HG02852 (cell line): ENCODE results near the gene ZNF79.

ENCODE experiments used
- ATAC-seq: cut with Tn5 transposase; IDR thresholded peaks from one replicate; pipeline ENCODE4 v1.9.1; 2021; ENCODE audit warnings: mild to moderate bottlenecking, moderate library complexity; ENCODE audit not compliant: unreplicated experiment

ZNF79 gene

DNA sequence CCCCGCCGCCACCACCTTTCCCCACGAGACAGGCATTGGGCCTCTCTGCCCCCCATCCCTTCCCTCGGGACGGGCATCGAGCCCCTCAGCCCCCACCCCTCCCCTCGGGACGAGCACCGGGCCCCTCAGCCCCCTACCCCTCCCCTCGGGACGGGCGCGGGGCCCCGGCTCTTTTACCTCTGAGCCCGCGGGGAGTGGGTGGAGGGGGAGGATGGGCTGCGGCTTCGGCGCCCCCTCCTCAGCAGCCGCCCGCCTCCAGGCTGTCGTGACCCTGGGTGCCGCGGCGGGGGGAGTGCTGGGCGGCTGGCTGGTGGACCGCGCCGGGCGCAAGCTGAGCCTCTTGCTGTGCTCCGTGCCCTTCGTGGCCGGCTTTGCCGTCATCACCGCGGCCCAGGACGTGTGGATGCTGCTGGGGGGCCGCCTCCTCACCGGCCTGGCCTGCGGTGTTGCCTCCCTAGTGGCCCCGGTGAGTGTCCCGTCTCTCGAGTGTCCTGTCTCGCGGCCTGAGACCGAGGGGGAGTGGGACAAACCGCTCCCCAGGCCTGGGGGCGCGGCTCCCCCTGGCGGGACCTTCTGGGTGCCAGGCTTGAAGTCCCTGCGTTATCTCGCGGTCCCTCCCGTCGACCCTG lies 26.4 kb upstream of the ZNF79 start:
- no peak for ATAC-seq

DNA sequence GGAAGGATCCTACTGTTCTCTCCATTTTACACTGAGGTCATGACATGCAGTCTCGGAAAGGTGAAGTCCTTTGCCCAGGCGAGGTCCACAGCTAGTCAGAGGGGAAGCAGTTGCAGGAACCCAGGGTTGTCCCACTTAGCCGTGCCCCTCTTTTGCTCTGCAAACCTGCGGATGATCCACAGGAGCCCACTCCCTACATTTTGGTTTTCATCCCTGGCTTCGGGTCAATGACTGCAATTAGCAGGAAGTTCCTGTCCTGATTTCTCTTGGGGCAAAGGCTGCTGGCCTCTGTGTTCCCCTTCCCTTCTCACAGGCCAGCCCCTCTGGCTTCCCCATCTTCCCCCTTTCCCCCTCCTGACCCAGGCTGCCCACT lies 25.9 kb upstream of the ZNF79 start:
- no peak for ATAC-seq

DNA sequence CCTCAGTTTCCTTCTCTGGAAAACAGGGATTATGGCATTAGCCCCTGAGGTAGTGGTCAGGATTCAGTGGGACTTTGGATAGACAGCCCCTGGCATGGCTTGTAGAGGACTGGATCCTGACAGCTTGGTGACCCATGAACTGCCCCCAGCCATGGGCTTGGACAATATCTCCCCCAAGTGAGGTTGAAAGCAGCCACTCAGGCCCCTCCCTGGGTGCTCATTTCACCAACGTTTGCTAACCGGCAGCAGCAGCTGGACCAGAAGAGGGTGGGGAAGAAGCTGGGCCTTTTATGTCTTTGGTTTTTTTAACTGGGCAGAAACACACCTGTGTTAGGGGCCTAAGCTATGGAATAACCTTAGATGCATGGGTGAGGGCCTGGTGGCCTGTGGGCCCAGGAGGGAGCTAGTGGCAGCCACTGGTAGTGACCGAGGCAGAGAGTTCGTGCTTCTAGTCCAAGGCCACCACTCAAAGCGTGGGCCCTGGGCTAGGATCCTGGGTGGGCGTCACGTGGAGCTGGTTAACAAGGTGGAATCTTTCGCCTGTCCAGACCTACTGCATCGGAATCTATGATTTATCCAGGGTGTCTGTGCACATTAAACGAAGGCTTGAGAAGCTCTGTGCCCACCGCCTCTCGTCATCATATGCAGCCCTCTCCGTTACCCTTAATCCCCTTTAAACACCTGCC lies 25.3 kb upstream of the ZNF79 start:
- ATAC-seq = no peak

DNA sequence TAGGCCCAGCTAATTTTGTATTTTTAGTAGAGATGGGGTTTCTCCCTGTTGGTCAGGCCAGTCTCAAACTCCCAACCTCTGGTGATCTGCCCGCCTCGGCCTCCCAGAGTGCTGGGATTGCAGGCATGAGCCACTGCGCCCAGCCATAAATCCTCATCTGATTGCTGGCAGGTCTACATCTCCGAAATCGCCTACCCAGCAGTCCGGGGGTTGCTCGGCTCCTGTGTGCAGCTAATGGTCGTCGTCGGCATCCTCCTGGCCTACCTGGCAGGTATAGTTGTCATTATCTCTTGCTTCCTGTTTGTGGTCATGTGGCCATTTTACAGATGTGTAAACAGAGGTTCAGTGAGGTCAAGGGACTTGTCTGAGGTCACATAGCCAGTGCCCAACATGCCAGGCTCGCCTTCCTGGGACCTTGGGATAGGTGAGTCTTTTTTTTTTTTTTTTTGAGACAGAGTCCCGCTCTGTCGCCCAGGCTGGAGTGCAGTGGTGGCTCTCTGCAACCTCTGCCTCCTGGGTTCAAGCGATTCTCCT lies 24.4 kb upstream of the ZNF79 start:
- ATAC-seq = no peak

DNA sequence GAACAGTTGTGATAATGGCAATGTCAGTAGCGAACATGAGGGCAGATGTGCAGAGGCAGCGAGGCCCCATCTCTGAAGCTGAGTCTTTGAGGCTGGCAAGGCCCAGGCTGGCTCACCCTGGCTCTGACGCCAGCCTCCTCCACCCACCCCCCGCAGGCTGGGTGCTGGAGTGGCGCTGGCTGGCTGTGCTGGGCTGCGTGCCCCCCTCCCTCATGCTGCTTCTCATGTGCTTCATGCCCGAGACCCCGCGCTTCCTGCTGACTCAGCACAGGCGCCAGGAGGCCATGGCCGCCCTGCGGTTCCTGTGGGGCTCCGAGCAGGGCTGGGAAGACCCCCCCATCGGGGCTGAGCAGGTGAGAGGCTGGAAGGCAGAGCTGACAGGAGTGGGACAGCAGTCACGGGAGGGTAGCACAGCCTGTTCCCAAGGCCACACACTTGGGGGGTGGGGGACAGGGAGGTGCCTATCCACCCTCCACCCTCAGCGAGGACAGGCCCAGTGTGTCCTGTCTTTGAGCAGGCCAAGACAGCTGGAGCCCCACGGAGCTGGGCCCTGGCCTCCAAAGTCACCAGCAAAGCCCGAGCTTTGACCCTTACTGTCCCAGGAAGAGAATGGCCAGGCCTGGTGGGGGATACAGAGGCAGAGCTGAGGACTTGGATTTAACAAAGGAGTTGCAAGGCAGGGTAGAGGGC lies 21.6 kb upstream of the ZNF79 start:
- ATAC-seq = no peak

DNA sequence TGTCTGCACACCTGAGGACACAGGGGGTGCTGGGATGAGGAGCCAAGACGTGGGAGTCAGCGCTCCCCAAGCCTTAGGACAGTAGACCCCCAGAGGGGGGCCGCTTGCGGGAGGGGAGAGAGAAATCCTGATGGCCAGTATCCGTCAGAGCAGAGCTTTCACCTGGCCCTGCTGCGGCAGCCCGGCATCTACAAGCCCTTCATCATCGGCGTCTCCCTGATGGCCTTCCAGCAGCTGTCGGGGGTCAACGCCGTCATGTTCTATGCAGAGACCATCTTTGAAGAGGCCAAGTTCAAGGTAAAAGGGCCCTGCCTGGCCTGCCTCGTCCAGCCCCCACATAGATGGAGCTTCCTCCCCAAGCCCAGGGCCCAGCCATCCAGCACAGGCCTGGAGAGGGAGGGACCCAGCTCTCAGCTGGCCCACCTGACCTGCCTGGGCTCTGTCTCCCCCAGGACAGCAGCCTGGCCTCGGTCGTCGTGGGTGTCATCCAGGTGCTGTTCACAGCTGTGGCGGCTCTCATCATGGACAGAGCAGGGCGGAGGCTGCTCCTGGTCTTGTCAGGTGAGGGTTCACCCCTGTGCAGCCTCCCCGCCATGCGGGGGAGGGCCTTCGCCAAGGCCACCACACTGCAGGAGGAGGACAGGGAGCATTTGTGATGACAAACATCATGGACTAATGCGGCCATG lies 20.5 kb upstream of the ZNF79 start:
- ATAC-seq = no peak

DNA sequence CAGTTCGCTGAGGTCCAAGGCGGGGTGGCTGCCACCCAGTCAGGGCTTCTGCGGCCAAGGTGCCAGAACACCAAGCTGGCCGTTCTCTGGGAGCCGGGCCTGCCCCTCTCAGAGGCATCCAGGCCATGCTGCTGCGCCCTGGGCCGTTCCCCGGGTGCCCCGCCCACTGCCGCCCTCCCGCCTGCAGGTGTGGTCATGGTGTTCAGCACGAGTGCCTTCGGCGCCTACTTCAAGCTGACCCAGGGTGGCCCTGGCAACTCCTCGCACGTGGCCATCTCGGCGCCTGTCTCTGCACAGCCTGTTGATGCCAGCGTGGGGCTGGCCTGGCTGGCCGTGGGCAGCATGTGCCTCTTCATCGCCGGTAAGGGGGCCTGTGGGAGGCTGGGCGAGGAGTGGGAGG lies 19.6 kb upstream of the ZNF79 start:
- no peak for ATAC-seq

DNA sequence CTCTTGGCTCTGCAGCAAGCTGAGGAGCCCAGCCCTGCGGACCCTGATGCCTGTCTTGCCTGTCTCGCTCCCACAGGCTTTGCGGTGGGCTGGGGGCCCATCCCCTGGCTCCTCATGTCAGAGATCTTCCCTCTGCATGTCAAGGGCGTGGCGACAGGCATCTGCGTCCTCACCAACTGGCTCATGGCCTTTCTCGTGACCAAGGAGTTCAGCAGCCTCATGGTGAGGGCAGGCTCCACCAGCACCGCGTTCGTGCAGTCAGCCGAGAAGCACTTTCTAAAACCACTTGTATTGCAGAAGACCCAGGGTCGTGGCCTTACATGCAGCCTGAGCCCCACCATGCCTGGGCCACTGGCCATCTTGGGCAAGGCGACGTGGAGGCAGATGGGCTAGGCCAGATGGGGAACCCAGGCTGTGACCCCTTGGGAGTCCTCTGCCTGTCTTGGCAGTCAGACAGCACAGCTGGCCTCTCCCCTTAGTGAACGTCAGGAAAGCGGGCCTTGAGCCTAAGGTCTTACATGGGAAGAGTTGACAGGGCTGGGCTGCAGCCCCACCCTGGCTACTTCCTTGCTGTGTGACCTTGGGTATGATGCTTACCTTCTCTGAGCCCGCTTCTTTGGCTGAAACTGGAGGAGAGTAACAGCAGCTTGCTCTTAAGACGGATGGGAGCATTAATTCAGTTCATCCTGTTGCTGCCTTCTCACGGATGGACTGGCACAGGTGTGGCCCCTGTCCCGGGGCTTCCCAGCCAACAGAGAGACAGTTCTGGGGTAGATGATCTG lies 18.6 kb upstream of the ZNF79 start:
- ATAC-seq = no peak

DNA sequence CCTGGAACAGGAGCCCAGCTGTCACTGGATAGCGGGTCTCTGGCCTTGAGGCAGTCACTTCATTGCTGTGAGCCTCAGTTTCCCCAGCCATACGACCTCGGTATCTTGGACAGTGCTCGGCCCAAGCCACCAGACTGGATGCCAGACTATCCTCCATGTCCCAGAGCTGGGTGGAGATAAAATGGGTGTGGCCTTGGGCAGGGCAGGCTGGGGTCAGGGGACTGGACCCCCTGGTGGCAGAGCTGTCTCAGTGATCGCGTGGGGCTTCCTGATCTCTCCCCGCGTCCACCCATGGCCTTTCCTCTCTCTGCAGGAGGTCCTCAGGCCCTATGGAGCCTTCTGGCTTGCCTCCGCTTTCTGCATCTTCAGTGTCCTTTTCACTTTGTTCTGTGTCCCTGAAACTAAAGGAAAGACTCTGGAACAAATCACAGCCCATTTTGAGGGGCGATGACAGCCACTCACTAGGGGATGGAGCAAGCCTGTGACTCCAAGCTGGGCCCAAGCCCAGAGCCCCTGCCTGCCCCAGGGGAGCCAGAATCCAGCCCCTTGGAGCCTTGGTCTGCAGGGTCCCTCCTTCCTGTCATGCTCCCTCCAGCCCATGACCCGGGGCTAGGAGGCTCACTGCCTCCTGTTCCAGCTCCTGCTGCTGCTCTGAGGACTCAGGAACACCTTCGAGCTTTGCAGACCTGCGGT lies 17.2 kb upstream of the ZNF79 start:
- no peak for ATAC-seq

DNA sequence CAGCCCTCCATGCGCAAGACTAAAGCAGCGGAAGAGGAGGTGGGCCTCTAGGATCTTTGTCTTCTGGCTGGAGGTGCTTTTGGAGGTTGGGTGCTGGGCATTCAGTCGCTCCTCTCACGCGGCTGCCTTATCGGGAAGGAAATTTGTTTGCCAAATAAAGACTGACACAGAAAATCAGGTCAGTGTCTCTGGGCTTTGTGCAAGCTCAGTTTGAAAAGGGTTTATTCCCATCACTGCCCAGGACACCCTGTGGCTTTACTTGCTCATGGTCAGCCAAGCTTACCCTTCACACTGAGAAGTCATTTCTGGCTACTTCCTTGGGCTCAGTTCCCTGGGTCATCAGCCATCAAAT lies 16.7 kb upstream of the ZNF79 start:
- no peak for ATAC-seq

DNA sequence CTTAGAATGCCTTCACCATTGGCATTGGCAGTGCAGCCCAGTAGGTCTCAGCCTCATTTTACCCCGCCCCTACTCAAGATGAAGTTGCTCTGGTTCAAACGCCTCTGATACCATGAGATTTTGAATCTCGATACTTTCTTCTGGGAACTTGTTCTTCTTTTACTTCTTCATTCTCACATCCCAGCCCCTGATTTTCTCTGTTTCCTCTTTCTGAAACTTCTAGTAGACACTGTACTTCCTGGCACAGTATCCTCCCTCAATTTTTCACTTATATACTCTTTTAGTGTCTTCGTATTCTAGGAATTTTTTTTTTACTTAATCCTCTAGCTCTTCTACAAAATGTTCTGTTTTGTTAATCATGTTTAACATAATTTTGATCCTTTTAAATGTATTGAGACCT lies 13.1 kb upstream of the ZNF79 start:
- ATAC-seq = no peak

DNA sequence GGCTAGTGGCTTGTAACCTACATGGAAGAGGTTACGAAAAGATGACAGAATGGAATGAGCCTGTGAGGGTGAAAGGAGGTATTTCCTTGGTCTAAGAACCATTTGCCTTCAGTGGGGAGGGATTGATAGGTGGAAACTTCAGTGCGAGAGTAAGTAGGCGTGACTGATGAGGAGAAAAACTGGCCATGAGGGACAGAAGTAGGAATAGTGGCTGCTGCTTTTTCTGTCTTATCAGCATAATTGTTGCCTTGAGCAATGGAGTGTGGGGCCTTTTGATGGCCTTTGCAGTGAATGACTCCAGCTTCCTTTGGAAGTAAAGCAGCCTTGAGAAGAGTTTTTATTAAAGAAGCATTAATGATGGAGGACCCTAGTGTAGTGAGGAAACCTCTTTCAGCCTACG lies 9.0 kb upstream of the ZNF79 start:
- ATAC-seq = no peak

DNA sequence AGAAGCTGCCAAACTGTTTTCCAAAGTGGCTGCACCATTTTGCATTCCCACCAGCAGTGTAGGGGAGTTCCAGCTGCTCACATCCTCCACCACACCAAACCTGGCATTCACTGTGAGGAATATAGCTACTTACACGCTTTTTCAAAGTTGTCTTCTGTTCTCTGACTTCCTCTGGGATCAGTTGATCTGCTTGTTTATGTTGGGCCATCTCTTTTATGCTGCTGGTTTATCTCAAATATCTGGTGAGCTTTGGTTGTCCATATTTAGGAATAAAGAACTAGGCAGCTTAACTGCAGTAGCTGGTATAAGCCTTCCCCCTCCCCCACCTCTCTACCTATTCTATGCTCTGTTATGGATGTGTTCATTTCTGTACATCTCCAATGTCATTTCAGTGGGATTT lies 8.5 kb upstream of the ZNF79 start:
- ATAC-seq = no peak

DNA sequence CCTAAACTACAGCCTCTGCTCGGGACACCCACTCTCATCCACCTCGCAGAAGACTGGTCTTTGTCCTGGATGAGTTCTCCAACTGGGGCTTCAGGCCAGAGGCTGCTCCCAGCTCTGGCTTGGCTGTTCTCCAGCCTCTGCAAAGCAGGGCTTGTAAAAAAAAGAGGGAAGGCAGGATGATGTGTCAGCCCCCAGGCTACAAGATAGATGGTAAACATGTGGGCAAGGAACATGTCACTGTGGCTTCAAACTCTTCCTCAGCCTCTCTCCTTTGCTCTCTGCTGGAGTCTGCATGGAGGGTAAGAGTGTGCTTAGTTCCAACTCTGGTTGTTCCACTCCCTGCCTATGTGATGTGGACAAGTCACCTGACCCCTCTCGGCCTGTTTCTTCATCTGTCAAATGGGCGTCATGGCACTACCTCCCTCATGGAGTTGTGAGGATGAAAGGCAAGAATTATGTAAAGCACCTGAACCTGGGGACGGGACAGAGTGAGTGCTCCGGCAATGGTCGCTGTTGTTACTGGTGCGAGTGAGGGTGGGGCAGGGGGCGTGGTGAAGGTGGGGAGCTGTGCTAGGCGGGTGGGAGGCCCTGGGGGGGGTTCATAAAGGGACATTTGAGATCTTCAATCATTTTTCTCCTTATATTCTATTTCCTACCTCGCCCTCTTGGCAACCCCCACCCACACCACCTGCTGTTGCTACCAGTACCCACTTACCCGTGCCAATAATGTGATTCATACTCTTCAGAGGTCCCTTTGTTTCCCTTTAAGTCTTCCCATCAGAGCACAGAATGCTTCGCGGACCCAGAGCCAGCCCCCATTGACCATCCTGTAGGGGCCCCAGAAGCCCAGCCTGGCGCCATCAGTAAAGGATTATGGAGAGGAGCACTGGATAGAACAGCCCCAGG lies 6.8 kb upstream of the ZNF79 start:
- no peak for ATAC-seq

DNA sequence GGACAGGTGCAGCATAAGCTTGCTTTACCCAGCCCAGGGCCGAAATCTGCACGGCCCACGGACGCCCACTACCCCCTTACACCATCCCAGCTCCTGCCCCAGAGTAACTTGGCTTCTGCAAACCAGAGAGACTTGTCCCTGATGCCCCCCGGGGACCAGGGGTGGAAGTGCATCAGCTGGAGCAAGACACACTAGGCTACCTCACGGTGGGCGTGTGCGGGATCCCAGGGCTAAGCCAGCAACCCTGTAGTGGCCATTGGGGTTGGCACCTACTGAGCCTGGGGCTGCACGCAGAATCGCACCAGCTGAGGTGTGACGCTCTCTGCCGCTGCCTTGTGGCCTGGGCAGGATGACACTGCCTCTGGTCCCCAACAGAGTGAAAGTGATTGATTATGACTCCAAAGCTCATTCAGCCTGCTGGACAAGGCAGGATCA lies 6.1 kb upstream of the ZNF79 start:
- no peak for ATAC-seq

DNA sequence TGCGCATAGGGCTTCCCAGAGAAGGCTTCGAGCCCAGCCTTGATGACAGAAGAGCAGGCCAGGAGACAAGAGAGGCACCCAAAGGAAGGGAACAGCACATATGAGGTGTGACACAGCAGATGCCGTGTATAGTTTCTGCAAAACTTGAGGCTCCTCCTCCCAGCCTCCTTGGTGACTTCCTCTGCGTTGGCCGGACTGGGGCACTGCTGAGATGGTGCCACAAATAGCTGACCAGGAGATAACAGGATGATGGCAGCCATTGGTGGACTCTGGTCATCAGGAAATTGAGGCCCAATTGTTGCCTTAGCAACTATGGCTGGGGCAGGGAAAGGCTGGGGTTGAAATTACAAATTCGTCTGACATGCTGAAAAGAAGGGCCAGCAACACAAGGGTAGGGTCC lies 4.8 kb upstream of the ZNF79 start:
- ATAC-seq = no peak

DNA sequence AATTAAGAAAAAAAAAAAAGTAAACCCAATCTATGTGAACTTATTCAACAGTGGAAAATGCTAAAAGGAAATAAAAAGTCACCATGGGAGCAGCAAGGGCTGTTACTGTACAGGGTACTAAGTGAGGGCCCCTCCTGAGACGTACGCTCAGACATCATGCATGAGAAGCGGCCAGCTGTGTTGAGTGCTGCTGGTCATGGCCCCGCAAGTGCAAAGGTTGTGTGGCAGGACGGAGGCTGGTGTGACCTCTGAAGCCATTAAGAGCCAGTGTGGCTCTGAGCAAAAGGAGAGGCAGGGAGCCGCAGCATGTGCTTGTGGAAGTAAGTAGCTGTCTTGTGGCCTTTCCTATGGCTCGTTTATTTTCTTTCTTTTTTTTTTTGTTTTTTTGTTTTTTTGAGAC lies 3.1 kb upstream of the ZNF79 start:
- ATAC-seq = no peak

DNA sequence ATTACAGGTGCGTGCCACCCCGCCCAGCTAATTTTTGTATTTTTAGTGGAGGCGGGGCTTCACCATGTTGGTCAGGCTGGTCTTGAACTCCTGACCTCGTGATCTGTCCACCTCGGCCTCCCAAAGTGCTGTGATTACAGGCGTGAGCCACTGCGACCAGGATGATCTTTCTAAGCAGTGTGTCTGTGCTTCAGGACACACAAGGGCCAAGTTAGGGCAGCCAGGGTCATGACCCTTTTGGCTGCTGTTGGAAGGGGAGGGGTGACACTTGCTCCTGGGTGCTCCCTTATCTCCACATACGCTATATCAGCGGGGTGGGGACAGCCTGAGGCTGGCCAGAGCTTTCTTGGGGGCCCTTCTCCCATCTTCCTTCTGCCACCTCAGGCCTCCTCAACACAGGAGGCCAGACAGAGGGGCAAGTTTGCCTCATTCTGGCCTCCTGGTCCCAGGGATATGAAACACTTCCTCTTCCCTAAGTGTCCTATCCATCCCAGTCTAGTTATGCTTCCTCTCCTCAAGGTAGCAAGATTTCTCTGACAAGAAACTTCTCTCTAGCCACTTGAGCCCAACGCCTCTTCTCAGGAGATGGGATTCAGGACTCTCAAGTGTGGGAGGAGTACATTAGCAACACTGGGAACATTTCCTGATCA lies 1.9 kb upstream of the ZNF79 start:
- ATAC-seq = no peak

DNA sequence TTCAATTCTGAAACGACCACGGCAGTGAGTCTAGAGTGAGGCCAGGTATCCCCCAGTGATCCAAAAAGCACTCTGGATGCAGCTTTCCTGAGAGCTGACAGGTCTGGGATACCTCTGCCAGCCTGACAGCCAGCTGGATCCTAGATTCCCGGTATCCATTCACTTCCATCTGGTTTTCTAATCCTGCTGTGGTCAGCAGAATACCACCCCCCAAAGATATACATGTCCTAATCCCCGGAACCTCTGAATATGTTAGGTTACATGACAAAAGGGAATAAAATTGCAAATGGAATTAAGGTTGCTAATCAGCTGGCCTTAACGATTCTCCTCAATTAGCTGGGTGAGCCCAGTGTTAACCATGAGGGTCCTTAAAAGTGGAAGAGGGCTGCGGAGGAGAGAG lies 1.4 kb upstream of the ZNF79 start:
- no peak for ATAC-seq
